Mammary epithelial cell (primary cell): ENCODE results near the gene FBXO39.

Experiments
- CTCF ChIP-seq, 2 donors: IDR thresholded peaks in 1 of 2; conservative IDR thresholded peaks in 1 of 2; 2 replicates each; pipeline ENCODE4 v1.5.1; 2011 to 2012; ENCODE audit warnings: inconsistent platforms in 2 of 2, low read length in 2 of 2, mild to moderate bottlenecking in 2 of 2, control low read depth in 1 of 2, low read depth in 1 of 2; ENCODE audit not compliant: insufficient read depth in 1 of 2; ENCODE audit errors: extremely low read depth in 1 of 2
- EZH2 ChIP-seq: IDR thresholded peaks from 2 replicates; pipeline ENCODE4 v1.6.1; 2012; ENCODE audit warnings: low read length, inconsistent platforms, borderline replicate concordance

GRCh38 chr17:6818938-6819337 lies 42.9 kb downstream of the FBXO39 start:
- TF ChIP-seq CTCF (conservative IDR thresholded peaks at IDR 0.05 in 1 of 2, IDR thresholded peaks at IDR 0.05 in 1 of 2; ENCODE audit: extremely low read depth in 1 of 2, insufficient read depth in 1 of 2, low read depth in 1 of 2, low read length in 2 of 2), result no peak
- TF ChIP-seq EZH2, result no peak
